A172 (cell line): ENCODE results near the gene DEK. TPM values are rescaled to one million over a fixed set of nuclear protein-coding genes. Genes with fewer than 3 reads are reported as not detected.
"Not testable (repeated sequence)": the region's sequence is repeated elsewhere in the genome, so short reads cannot be mapped to it uniquely, and the experiment has no call there.

Experiments used
- DNase-seq: peaks from one replicate; pipeline ENCODE4 v3.0.0-alpha.2; 2015; ENCODE audit warnings: low spot score
- total RNA-seq: library from RNA; depleted of rRNA; stranded (reverse); fragments of >200 nt; shearing (Covaris generic); gene quantifications from 2 replicates; pipeline ENCODE4 v1.2.3, GENCODE V29; 2014

DEK gene
- total RNA-seq, 1 experiment from 2014 or later: 213 TPM

GRCh38 chr6:18240230-18240629 lies 24.1 kb downstream of the DEK start:
- DNase-seq: no peak

GRCh38 chr6:18237167-18237566 lies 27.2 kb downstream of the DEK start:
- no peak for DNase-seq

- DNase-seq: no peak
Observed at GRCh38 chr6:18235524-18235923, 28.8 kb downstream of the DEK start.

- no peak for DNase-seq
Observed at GRCh38 chr6:18234564-18234963, 29.8 kb downstream of the DEK start.

- DNase-seq: not testable (repeated sequence)
Observed at GRCh38 chr6:18233770-18234169, 30.6 kb downstream of the DEK start.

- DNase-seq: not testable (repeated sequence)
Observed at GRCh38 chr6:18231856-18232255, 32.5 kb downstream of the DEK start.

- not testable (repeated sequence) for DNase-seq
Observed at GRCh38 chr6:18228590-18228989, 35.7 kb downstream of the DEK start.

- not testable (repeated sequence) for DNase-seq
Observed at GRCh38 chr6:18227166-18227565, 37.2 kb downstream of the DEK start.

GRCh38 chr6:18226451-18227105 lies 37.8 kb downstream of the DEK start:
- DNase-seq: not testable (repeated sequence)

GRCh38 chr6:18221288-18221615 lies 43.1 kb downstream of the DEK start:
- no peak for DNase-seq

GRCh38 chr6:18219591-18219990 lies 44.7 kb downstream of the DEK start:
- DNase-seq: no peak

- no peak for DNase-seq
Observed at GRCh38 chr6:18218233-18218632, 46.1 kb downstream of the DEK start.

- DNase-seq: peak; percentile 52
Observed at GRCh38 chr6:18216411-18216810, 47.9 kb downstream of the DEK start.

GRCh38 chr6:18215436-18215835 lies 48.9 kb downstream of the DEK start:
- DNase-seq: no peak

- no peak for DNase-seq
Observed at GRCh38 chr6:18214003-18214402, 50.3 kb downstream of the DEK start.

GRCh38 chr6:18213439-18213838 lies 50.9 kb downstream of the DEK start:
- DNase-seq: no peak

GRCh38 chr6:18212231-18212630 lies 52.1 kb downstream of the DEK start:
- DNase-seq: no peak

GRCh38 chr6:18211338-18211737 lies 53.0 kb downstream of the DEK start:
- DNase-seq: no peak

- DNase-seq: no peak
Observed at GRCh38 chr6:18210707-18211106, 53.6 kb downstream of the DEK start.

- no peak for DNase-seq
Observed at GRCh38 chr6:18209539-18210197, 54.7 kb downstream of the DEK start.

GRCh38 chr6:18208778-18209177 lies 55.6 kb downstream of the DEK start:
- not testable (repeated sequence) for DNase-seq

- DNase-seq: no peak
Observed at GRCh38 chr6:18207949-18208348, 56.4 kb downstream of the DEK start.

GRCh38 chr6:18207438-18207837 lies 56.9 kb downstream of the DEK start:
- no peak for DNase-seq

- no peak for DNase-seq
Observed at GRCh38 chr6:18206591-18206990, 57.7 kb downstream of the DEK start.
